H1 (cell line): ENCODE measurements around the gene SMIM31. TPM values are rescaled to one million over a fixed set of nuclear protein-coding genes. Genes with fewer than 3 reads are reported as not detected.

Experiments
- CTCF ChIA-PET: fragments of 300-600 bp; sonication (Branson Sonifier 250); formaldehyde crosslinking; loops from one replicate; lab custom pipeline; 2021; ENCODE audit not compliant: partially characterized antibody; lab: Charles Lee
- POLR2A ChIA-PET: fragments of 300-600 bp; sonication (Branson Sonifier 250); formaldehyde crosslinking; loops from one replicate; lab custom pipeline; 2021; ENCODE audit warnings: inconsistent platforms; ENCODE audit not compliant: partially characterized antibody; lab: Charles Lee
- DNase-seq, 2 experiments: peaks; one replicate each; pipeline versions ENCODE4 v3.0.0 to v3.0.0-alpha.2; 2010 to 2022; ENCODE audit warnings: low spot score in 2 of 2, low read depth in 1 of 2, mixed read lengths in 1 of 2
- FAIRE-seq: peaks from 2 replicates; lab custom pipeline; 2011; peaks lifted over from hg19 to GRCh38; lab: Jason Lieb, UNC
- H2AFZ ChIP-seq: 2 replicates; pipeline ENCODE4 v1.8.1; 2012; ENCODE audit warnings: low read length, inconsistent platforms
- H2AK5ac ChIP-seq: 2 replicates; pipeline ENCODE4 v1.6.1; 2013; ENCODE audit warnings: low read depth, low read length
- H2BK120ac ChIP-seq: replicated peaks from 2 replicates; pipeline ENCODE3; 2013; ENCODE audit warnings: low read depth, low read length, inconsistent platforms
- H2BK12ac ChIP-seq: 2 replicates; pipeline ENCODE4 v1.6.1; 2013; ENCODE audit warnings: low read depth, low read length
- H2BK15ac ChIP-seq: 2 replicates; pipeline ENCODE4 v1.6.1; 2013; ENCODE audit warnings: low read length
- H2BK20ac ChIP-seq: 2 replicates; pipeline ENCODE4 v1.6.1; 2013; ENCODE audit warnings: low read length
- H2BK5ac ChIP-seq: 2 replicates; pipeline ENCODE4 v1.6.1; 2013; ENCODE audit warnings: low read depth, low read length
- H3K14ac ChIP-seq: 2 replicates; pipeline ENCODE4 v1.6.1; 2013; ENCODE audit warnings: inconsistent platforms; ENCODE audit not compliant: insufficient read length
- H3K18ac ChIP-seq: 2 replicates; pipeline ENCODE4 v1.6.1; 2013; ENCODE audit warnings: low read length; ENCODE audit errors: extremely low read depth
- H3K23ac ChIP-seq: 2 replicates; pipeline ENCODE4 v1.6.1; 2013; ENCODE audit warnings: inconsistent platforms; ENCODE audit not compliant: insufficient read length
- H3K23me2 ChIP-seq: 2 replicates; pipeline ENCODE4 v1.6.1; 2013; ENCODE audit warnings: low read depth, low read length
- H3K27ac ChIP-seq: 2 replicates; pipeline ENCODE4 v1.6.1; 2011; ENCODE audit warnings: low read depth, low read length, inconsistent platforms
- H3K27me3 ChIP-seq, 4 experiments: replicated peaks in 1 of 4; 1 replicate in 1 of 4; 2 replicates in 3 of 4; pipeline versions ENCODE4 v1.6.1 to v1.8.1; 2011 to 2013; ENCODE audit warnings: low read length in 3 of 4, mild to moderate bottlenecking in 3 of 4, inconsistent platforms in 2 of 4, mixed read lengths in 2 of 4, moderate library complexity in 1 of 4; ENCODE audit not compliant: control insufficient read depth in 3 of 4, insufficient read depth in 3 of 4; ENCODE audit errors: extremely low read depth in 1 of 4
- H3K36me3 ChIP-seq, 4 experiments: 2 replicates each; pipeline versions ENCODE4 v1.6.1 to v1.8.1; 2011 to 2013; ENCODE audit warnings: mild to moderate bottlenecking in 4 of 4, low read length in 3 of 4, moderate library complexity in 2 of 4, control low read depth in 1 of 4, inconsistent platforms in 1 of 4; ENCODE audit not compliant: insufficient read depth in 4 of 4, control insufficient read depth in 2 of 4
- H3K4ac ChIP-seq: replicated peaks from 2 replicates; pipeline ENCODE3; 2013; ENCODE audit warnings: low read length, low read depth, mixed read lengths, inconsistent platforms; ENCODE audit not compliant: insufficient read length
- H3K4me1 ChIP-seq, 4 experiments: replicated peaks in 1 of 4; 1 replicate in 1 of 4; 2 replicates in 3 of 4; pipeline versions ENCODE4 v1.6.1 to v1.8.1; 2011 to 2013; ENCODE audit warnings: low read length in 3 of 4, inconsistent platforms in 2 of 4, mixed read lengths in 1 of 4; ENCODE audit not compliant: insufficient read depth in 4 of 4, control insufficient read depth in 3 of 4
- H3K4me2 ChIP-seq, 2 experiments: 2 replicates each; pipeline versions ENCODE4 v1.6.1 to v1.8.1; 2011 to 2013; ENCODE audit warnings: low read depth in 2 of 2, low read length in 2 of 2, control low read depth in 1 of 2, inconsistent platforms in 1 of 2, mild to moderate bottlenecking in 1 of 2; ENCODE audit not compliant: insufficient read depth in 1 of 2
- H3K4me3 ChIP-seq, 4 experiments: fragments of 200-600, 300-600 bp in 1 of 4; sonication (generic), shearing (Covaris generic), sonication (Bioruptor Twin) in 1 of 4; 2 replicates each; pipeline versions ENCODE4 v1.5.1 to v1.8.1; 2011 to 2016; ENCODE audit warnings: low read length in 4 of 4, low read depth in 3 of 4, control low read depth in 2 of 4, inconsistent platforms in 2 of 4, mild to moderate bottlenecking in 2 of 4, mixed read lengths in 1 of 4, moderate library complexity in 1 of 4; ENCODE audit not compliant: insufficient read depth in 2 of 4; ENCODE audit errors: extremely low read depth in 1 of 4
- H3K56ac ChIP-seq: replicated peaks from 2 replicates; pipeline ENCODE3; 2013; ENCODE audit warnings: low read depth, mild to moderate bottlenecking, mixed read lengths, low read length, inconsistent platforms; ENCODE audit not compliant: insufficient read length
- H3K79me1 ChIP-seq: 2 replicates; pipeline ENCODE4 v1.6.1; 2013; ENCODE audit warnings: low read depth, low read length, control low read depth
- H3K79me2 ChIP-seq, 2 experiments: 2 replicates each; pipeline versions ENCODE4 v1.6.1 to v1.8.1; 2012 to 2013; ENCODE audit warnings: low read length in 2 of 2, mild to moderate bottlenecking in 2 of 2, inconsistent platforms in 1 of 2; ENCODE audit not compliant: insufficient read depth in 2 of 2, control insufficient read depth in 1 of 2
- H3K9ac ChIP-seq, 4 experiments: replicated peaks in 1 of 4; 1 replicate in 1 of 4; 2 replicates in 3 of 4; pipeline versions ENCODE4 v1.6.1 to v1.8.1; 2011 to 2013; ENCODE audit warnings: low read depth in 3 of 4, low read length in 3 of 4, control low read depth in 2 of 4, mild to moderate bottlenecking in 2 of 4, moderate library complexity in 2 of 4, inconsistent platforms in 1 of 4; ENCODE audit errors: extremely low read depth in 1 of 4
- H3K9me3 ChIP-seq, 2 experiments: 2 replicates each; pipeline versions ENCODE4 v1.6.1 to v1.8.1; 2012 to 2013; ENCODE audit warnings: mild to moderate bottlenecking in 2 of 2, moderate library complexity in 2 of 2, control low read depth in 1 of 2, inconsistent platforms in 1 of 2, low read depth in 1 of 2, low read length in 1 of 2, mixed read lengths in 1 of 2; ENCODE audit not compliant: insufficient read depth in 2 of 2
- H4K20me1 ChIP-seq, 2 experiments: replicated peaks in 1 of 2; 2 replicates each; pipeline versions ENCODE3 to v1.8.1; 2011 to 2013; ENCODE audit warnings: inconsistent platforms in 2 of 2, low read length in 2 of 2, mild to moderate bottlenecking in 1 of 2; ENCODE audit not compliant: insufficient read depth in 2 of 2, control insufficient read depth in 1 of 2
- H4K5ac ChIP-seq: 2 replicates; pipeline ENCODE4 v1.6.1; 2013; ENCODE audit warnings: low read length, low read depth, mixed read lengths, inconsistent platforms; ENCODE audit not compliant: insufficient read length
- H4K8ac ChIP-seq: 2 replicates; pipeline ENCODE4 v1.8.0; 2013; ENCODE audit warnings: mild to moderate bottlenecking, moderate library complexity, low read length, inconsistent platforms; ENCODE audit not compliant: insufficient read depth; ENCODE audit errors: extremely low read depth
- H4K91ac ChIP-seq: replicated peaks from 2 replicates; pipeline ENCODE3; 2013; ENCODE audit warnings: low read length, mixed read lengths, inconsistent platforms; ENCODE audit not compliant: insufficient read length
- BACH1 ChIP-seq: IDR thresholded peaks from 2 replicates; pipeline ENCODE4 v1.6.1; 2012; ENCODE audit warnings: low read length, improper control_type of control experiment
- PHF8 ChIP-seq: fragments of 200-600 bp; sonication (generic); conservative IDR thresholded peaks from 2 replicates; pipeline ENCODE4 v1.7.1; 2012; ENCODE audit warnings: low read depth, mild to moderate bottlenecking, inconsistent platforms, low read length, moderate library complexity
- WGBS, 2 experiments: shearing (Covaris generic) in 1 of 2; methylation state at CpG; one replicate each; pipeline versions ENCODE4 v1.1.6 to v1.1.7; 2013 to 2015; ENCODE audit warnings: low lambda C conversion rate in 2 of 2, mixed read lengths in 2 of 2, inconsistent platforms in 1 of 2, low coverage in 1 of 2, missing lambda C conversion rate in 1 of 2; ENCODE audit not compliant: insufficient replicate concordance in 2 of 2, insufficient coverage in 1 of 2, insufficient read length in 1 of 2; ENCODE audit errors: extremely low coverage in 1 of 2, missing lambda C conversion rate in 1 of 2; 5-methylcytosine and 5-hydroxymethylcytosine counted together
- polyA plus RNA-seq, 7 experiments: library from polyadenylated mRNA; depleted of rRNA in 3 of 7; stranded (reverse) in 5 of 7; unstranded in 2 of 7; fragments of >200 nt in 5 of 7; fragments of 200-250 nt in 2 of 7; gene quantifications; 1 replicate in 5 of 7; 2 replicates in 1 of 7; 4 replicates in 1 of 7; pipeline versions ENCODE4 v1.2.1 to v1.2.3, GENCODE V29; 2011 to 2013; ENCODE audit warnings: missing spikeins in 2 of 7, mixed read lengths in 2 of 7
- total RNA-seq: library from RNA; stranded (reverse); fragmentation: NEBNext Ultra II Directional; extraction: Animal tissue kit (Norgen Biotek cat#: 25700); gene quantifications from 2 replicates; pipeline ENCODE4 v1.2.1, GENCODE V29; 2021
- TF ChIP-seq, protein P1 (sequence below): IDR thresholded peaks from 2 replicates; pipeline ENCODE4 v1.6.1; 2012; ENCODE audit warnings: inconsistent platforms

SMIM31 gene
- total and polyA plus RNA-seq, 2 of the 8 experiments (the other 6 are each of a cell fraction or from before 2014, with no cell fraction given): not detected

DNA sequence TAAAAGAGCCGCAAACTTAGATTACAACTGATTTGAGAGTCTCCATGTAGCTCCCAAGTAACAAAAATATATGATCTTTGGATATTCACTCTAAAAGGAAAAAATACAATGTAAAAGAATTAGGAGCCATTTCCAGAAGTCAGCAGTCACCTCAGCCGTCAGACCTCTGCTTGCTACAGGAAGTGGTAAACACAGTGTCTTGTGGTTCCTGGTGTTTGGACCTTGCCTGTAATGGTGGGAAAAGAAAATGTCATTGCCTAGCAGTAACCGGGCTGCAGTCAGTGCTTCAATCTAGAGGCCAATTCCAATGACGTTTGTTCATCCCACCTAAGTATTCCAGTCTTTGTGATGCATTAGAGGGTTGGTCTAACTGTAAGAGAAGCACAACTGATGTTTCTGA is 28.9 kb upstream of the SMIM31 start:
- CTCF ChIA-PET: interaction anchor here (1.2 to 1.3 kb wide), 2 partner anchors 22 to 34 kb away, joined by 3 to 4 read pairs; no protein-coding TSS in a partner anchor
- no peak overlapping the region for H3K56ac ChIP-seq
- DNase-seq: no peak
- TF ChIP-seq PHF8: no peak
- TF ChIP-seq, protein P1, sequence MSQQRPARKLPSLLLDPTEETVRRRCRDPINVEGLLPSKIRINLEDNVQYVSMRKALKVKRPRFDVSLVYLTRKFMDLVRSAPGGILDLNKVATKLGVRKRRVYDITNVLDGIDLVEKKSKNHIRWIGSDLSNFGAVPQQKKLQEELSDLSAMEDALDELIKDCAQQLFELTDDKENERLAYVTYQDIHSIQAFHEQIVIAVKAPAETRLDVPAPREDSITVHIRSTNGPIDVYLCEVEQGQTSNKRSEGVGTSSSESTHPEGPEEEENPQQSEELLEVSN: no peak
- no peak for TF ChIP-seq BACH1

More for the DNA sequence above, 28.9 kb upstream of the SMIM31 start:
- Histone ChIP-seq H2BK5ac (no peak overlapping the region), H4K5ac (no peak overlapping the region), H3K79me2 (no peaks in the 10 kb centered on the region), H3K27ac (no peak overlapping the region), H2BK12ac (no peak overlapping the region), H3K4me3 (no peak overlapping the region), H3K9ac (no peak overlapping the region), H3K4ac (no peak overlapping the region), H4K91ac (no peak overlapping the region), H2BK15ac (no peak overlapping the region), H3K36me3 (no peaks in the 10 kb centered on the region), H2BK20ac (no peak overlapping the region), H3K4me1 (no peaks in the 10 kb centered on the region), H3K27me3 (no peaks in the 10 kb centered on the region), H3K23me2 (no peaks in the 10 kb centered on the region; the same call in 1 of the 2 replicates), H3K79me1 (no peaks in the 10 kb centered on the region), H4K20me1 (no peaks in the 10 kb centered on the region), H4K8ac (no peak overlapping the region), H2BK120ac (no peak overlapping the region), H2AFZ (no peak overlapping the region), H3K18ac (no peak overlapping the region), H3K23ac (no peak overlapping the region), H3K14ac (no peak overlapping the region), H3K9me3 (no peaks in the 10 kb centered on the region), H3K4me2 (no peak overlapping the region), H2AK5ac (no peak overlapping the region)
- WGBS, 2 experiments: 90% methylated on average over 4 of the region's 4 CpGs; no CpG with 5 or more reads in 1 of the 2 experiments
- POLR2A ChIA-PET: no interaction called here
- FAIRE-seq: no peak
